Kidney capillary endothelial cell (primary cell): ENCODE measurements around the gene PRR30.
"Not testable (repeated sequence)": the region's sequence is repeated elsewhere in the genome, so short reads cannot be mapped to it uniquely, and the experiment has no call there.

Experiments used
- DNase-seq: peaks from one replicate; pipeline ENCODE4 v3.0.0-alpha.2; 2018; ENCODE audit warnings: low spot score

PRR30 gene

DNA sequence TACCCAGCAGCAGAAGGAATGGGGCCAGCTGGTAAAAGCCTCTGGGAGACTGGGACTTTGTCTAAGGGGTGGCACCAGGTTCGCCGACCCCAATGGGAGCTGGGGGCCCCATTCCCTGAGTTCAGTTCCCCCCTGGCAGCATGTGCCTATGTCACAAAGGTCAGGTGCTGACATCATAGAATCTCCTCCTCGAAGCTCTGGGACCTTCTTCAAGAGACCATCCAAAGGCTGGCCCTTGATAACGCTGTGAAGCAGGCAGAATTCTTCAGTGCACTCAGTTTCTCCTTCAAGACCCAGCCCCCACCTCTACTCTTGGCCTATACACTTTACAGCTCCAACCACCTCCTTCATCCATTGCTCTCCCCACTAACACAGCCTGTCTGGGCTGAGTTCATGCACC lies at the start of gene PRR30:
TSS of gene PRR30 (minus strand) at position 101 of the 400 bp plus-strand sequence. CDS start 1,081 bp downstream, outside the sequence.
- no peak for DNase-seq

- DNase-seq: no peak
Measured at GRCh38 chr2:27186613-27187345, 47.6 kb upstream of the PRR30 start.

- DNase-seq: no peak
Measured at GRCh38 chr2:27185331-27186026, 46.3 kb upstream of the PRR30 start.

- DNase-seq: no peak
Measured at GRCh38 chr2:27184115-27184514, 44.9 kb upstream of the PRR30 start.

GRCh38 chr2:27182346-27182745 lies 43.1 kb upstream of the PRR30 start:
- no peak for DNase-seq

DNA sequence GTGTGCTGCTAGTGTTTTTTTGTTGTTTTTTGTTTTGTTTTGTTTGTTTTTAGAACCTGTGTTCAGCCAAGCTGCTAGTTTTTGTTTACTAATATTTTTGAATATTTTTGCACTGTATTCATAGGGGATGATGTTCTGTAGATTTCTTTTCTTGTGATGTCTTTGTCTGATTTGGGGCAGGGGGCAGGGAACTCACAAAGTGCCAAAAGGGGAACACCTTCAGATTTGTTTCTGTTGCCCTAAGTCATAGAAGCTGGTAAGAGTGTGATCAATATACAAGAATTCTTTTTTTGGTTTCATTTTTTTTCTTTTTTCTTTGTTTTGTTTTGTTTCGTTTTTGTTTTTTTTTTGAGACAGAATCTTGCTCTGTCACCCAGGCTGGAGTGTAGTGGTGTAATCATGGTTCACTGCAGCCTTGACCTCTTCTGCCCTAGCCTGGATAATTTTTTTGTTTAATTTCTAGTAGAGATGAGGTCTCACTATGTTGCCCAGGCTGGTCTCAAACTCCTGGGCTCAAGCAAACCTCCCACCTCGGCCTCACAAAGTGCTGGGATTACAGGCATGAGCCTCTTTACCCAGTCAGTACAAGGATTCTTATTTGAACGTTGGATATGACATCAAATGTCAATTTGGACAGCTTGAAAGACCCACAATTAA lies 40.3 kb upstream of the PRR30 start:
- no peak for DNase-seq

GRCh38 chr2:27178469-27178868 lies 39.3 kb upstream of the PRR30 start:
- DNase-seq: no peak

GRCh38 chr2:27177441-27178351 lies 38.5 kb upstream of the PRR30 start:
- no peak for DNase-seq

GRCh38 chr2:27175781-27176180 lies 36.6 kb upstream of the PRR30 start:
- DNase-seq: not testable (repeated sequence)

- DNase-seq: no peak
Measured at GRCh38 chr2:27175330-27175729, 36.1 kb upstream of the PRR30 start.

DNA sequence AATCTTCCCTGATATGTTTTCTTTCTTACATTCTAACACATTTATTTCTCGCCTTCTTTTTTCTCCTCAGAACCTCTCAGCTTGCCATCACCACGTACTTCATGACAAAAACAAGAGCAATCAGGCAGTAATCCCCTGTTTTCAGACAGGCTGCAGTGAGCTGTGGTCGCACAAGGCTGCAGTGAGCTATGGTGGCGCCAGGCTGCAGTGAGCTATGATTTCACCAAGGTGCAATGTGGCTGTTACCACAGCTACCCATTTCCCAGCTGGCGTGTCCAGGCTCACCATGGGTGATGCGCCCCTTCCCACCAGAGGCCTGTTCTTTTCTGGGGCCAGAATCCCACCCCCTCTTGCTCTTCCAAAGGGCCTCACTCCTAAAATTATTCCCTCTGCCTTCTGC lies 35.4 kb upstream of the PRR30 start:
- no peak for DNase-seq

DNA sequence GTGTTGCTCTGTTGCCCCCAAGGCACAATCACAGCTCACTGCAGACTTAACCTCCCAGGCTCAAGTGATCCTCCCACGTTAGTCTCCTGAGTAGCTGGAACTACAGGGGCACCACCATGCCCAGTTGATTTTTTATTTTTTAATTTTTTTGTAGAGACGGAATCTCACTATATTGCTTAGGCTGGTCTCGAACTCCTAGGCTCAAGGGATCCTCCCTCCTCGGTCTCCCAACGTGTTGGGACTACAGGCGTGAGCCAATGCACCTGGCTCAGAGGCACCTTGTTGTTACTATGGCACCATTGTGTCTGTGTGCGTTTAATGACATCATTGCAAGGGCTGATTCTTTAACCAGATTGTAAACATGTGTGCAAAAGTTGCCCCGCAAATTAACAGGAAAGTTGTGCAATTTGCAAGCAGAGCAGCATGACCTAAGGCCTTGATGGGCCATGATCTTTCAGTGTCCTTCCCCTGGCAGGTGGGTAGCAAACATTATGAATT lies 32.2 kb upstream of the PRR30 start:
- DNase-seq: no peak

- DNase-seq: no peak
Measured at GRCh38 chr2:27170581-27171337, 31.5 kb upstream of the PRR30 start.

DNA sequence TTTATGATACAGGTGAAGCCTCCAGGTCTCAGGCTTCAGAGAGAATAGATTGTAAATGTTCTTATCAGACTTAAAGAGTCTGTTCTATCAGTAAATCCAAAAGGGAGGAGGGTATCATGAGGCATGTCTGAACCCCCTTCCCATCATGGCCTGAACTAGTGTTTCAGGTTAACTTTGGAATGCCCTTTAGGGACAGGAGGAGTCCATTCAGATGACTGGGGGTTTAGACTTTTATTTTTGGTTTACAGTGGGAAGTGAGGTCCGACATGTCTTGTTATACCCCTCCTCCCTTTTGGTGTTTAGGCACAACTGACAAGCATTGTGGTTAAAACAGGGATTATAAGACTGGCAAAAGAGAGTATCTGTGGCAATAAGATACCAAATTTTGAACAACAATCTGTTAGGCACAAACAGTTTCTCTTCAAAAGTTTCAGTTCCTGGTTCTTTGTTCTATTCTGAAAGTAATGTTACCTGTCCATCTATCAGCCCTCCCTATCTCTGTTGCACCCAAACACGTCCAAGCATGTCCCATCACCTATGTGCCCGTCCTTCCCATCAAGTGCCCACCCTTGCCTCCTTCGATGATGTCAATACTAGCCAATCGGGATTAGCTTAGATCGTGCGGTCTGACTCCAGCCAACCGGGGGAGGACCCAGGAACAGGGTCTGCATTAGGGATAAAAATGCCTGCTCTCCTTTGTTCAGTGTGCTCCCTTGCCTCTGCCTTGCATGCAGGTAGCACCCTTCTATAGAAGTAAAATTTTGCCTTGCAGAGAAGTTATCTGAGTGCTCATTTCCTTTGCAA lies 26.0 kb upstream of the PRR30 start:
- no peak for DNase-seq

- DNase-seq: no peak
Measured at GRCh38 chr2:27162151-27163121, 23.2 kb upstream of the PRR30 start.

DNA sequence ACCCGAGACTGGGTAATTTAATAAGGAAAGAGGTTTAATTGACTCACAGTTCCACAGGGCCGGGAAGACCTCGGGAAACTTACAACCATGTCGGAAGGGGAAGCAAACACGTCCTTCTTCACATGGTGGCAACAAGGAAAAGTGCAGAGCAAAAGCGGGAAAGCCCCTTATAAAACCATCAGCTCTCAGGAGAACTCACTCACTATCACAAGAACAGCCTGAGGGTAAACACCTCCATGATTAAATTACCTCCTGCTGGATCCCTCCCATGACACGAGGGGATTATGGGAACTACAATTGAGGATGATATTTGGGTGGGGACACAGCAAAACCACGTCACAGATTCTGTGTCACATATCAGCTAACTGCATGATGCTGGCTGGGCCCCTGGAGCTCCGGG lies 21.0 kb upstream of the PRR30 start:
- no peak for DNase-seq

- DNase-seq: no peak
Measured at GRCh38 chr2:27159271-27159670, 20.1 kb upstream of the PRR30 start.

DNA sequence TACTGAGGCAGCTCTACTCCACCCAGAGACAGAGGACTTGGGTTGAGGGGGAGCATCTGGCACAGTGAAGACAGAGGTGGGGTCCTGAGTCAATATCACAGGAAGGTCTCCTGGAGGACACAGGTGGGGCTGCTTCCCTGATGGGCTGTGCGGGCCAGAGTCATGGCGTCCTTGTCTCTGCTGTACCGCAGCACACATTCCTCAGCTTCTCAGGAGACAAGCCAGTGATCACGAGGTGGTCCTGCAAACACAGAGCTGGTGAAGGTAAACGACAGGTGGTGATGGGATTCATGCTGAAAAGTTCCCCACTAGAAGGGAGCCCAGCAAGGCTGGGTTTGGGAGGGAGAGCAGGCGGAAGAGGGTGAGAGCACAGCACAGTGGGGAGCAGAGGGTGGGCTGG lies 19.3 kb upstream of the PRR30 start:
- DNase-seq: no peak

DNA sequence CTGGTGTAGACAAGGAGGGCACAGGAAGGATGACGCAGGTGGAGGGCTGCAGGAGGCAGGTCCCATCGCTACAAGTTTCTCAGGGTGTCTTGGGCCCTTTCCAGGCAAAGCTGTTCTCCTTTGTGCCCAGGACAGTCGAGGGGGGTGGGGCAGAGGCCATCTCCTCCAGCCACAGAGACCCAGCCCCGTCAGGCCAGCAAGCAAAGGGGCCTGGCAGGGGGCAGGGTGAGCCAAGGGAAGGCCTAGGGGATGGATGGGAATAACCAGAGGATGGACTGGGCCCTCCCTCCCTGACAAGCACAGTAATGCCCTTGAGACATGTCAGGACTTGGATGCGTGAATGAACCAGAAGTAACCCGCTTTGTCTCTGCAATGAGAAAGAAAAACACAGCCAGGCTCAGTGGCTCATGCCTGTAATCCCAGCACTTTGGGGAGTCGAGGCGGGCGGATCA lies 15.9 kb upstream of the PRR30 start:
- no peak for DNase-seq
